AG09309 (cell line): ENCODE measurements around the gene LIPA.
A peak's percentile ranks its signal among the peaks of the same experiment; 100 is the strongest.
"Not testable (repeated sequence)": the region's sequence is repeated elsewhere in the genome, so short reads cannot be mapped to it uniquely, and the experiment has no call there.

Experiments used
- DNase-seq: peaks from one replicate; pipeline ENCODE4 v3.0.0-alpha.2; 2010; ENCODE audit warnings: low read depth
- H3K4me3 ChIP-seq: 2 replicates; pipeline ENCODE4 v1.5.1; 2011; ENCODE audit warnings: mild to moderate bottlenecking, low read depth, low read length, moderate library complexity; ENCODE audit not compliant: control insufficient read depth
- TF ChIP-seq, protein P1 (sequence below): IDR thresholded peaks from 2 replicates; pipeline ENCODE4 v1.5.1; 2011; ENCODE audit warnings: mild to moderate bottlenecking, low read depth, low read length, inconsistent platforms; ENCODE audit not compliant: insufficient read depth, control insufficient read depth; ENCODE audit errors: missing control alignments

LIPA gene

DNA sequence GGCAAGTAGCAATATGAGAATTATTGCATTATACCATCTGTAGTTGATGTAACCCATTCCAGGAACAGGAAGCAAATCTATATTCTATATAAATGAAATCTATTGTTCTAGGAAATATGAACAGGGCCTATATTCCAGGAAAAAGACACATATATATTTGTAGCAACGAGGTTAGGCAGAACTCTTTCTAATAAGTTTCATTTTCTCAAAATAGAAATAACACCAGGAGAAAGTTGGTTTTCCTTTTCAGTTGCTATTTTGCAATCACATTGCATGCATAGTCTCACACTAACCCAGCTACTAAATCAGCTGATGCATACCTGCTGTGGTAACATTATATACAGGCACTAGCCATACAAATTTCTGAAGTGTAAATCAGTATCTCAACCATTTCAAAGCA lies 44.0 kb upstream of the LIPA start:
- no peak for DNase-seq
- TF ChIP-seq, protein P1, sequence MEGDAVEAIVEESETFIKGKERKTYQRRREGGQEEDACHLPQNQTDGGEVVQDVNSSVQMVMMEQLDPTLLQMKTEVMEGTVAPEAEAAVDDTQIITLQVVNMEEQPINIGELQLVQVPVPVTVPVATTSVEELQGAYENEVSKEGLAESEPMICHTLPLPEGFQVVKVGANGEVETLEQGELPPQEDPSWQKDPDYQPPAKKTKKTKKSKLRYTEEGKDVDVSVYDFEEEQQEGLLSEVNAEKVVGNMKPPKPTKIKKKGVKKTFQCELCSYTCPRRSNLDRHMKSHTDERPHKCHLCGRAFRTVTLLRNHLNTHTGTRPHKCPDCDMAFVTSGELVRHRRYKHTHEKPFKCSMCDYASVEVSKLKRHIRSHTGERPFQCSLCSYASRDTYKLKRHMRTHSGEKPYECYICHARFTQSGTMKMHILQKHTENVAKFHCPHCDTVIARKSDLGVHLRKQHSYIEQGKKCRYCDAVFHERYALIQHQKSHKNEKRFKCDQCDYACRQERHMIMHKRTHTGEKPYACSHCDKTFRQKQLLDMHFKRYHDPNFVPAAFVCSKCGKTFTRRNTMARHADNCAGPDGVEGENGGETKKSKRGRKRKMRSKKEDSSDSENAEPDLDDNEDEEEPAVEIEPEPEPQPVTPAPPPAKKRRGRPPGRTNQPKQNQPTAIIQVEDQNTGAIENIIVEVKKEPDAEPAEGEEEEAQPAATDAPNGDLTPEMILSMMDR: no peak
- H3K4me3 ChIP-seq: no peak overlapping the region

DNA sequence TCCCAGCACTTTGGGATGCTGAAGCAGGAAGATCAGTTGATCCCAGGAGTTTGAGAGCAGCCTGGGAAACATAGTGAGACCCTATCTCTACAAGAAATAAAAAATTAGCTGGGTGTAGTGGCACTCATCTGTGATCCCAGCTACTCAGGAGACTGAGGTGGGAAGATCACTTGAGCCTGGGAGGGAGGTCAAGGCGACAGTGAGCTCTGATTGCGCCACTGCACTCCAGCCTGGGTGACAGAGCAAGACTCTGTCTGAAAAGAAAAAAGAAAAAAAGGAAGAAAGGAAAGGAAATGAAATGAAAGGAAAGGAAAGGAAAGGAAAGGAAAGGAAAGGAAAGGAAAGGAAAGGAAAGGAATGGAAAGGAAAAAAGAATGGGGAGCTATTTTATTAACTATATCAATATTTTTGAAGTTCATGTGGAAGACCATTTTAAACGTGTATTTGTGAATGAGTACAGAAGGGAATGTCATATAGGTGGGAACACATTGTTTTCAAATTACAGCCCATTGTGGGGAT lies 43.2 kb upstream of the LIPA start:
- H3K4me3 ChIP-seq: no peak overlapping the region
- DNase-seq: no peak
- TF ChIP-seq, protein P1: no peak

DNA sequence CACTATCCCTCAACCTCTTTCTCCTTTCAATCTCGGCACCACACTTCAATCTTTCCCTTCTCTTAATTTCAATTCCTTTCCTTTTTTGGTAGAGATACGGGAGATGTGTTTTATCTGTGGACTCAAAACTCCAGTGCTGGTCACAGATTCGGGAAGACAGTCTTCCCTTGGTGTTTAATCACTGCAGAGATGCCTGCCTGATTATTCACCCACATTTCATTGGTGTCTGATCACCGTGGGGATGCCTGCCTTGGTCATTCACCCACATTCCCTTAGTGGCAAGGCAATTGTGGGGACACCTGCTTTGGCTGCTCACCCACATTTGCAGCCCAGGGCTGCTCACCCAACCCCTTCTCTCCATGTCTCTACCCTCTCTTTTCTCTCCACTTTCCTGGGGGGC lies 33.7 kb upstream of the LIPA start:
- H3K4me3 ChIP-seq, DNase-seq: not testable (repeated sequence)

DNA sequence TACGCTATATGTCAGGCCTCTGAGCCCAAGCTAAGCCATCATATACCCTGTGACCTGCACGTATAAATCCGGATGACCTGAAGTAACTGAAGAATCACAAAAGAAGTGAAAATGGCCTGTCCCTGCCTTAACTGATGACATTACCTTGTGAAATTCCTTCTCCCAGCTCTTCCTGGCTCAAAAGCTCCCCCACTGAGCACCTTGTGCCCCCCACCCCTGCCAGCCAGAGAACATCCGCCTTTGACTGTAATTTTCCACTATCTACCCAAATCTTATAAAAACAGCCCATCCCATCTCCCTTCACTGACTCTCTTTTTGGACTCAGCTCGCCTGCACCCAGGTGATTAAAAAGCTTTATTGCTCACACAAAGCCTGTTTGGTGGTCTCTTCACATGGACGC lies 33.1 kb upstream of the LIPA start:
- H3K4me3 ChIP-seq, DNase-seq: not testable (repeated sequence)

DNA sequence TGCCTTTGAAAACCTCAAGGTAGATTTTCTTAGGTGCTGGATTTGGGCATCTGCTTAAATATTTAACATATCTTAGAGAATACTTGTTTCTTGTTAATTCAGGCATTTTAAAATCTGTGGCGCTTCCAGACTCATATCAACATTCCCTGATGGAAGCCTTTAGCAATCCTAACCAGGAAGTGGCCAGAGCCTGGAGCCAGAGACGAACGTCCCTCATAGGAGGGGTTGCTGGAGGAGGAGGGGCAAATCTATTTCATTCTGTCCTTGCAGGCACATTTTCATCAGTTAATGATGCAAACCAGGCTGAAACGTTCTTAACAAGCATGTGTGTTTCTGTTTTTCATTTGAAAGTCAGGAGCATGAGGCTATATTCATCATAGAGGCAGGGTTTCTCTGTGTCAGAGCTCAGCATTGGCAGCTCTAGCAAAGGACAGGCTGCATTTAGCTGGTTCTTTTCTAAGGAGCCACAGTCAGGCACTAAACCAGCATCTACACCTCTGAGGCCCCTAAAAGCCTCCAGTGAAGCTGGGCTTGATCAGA lies 32.4 kb upstream of the LIPA start:
- DNase-seq: peak; percentile 83
- TF ChIP-seq, protein P1: no peak

DNA sequence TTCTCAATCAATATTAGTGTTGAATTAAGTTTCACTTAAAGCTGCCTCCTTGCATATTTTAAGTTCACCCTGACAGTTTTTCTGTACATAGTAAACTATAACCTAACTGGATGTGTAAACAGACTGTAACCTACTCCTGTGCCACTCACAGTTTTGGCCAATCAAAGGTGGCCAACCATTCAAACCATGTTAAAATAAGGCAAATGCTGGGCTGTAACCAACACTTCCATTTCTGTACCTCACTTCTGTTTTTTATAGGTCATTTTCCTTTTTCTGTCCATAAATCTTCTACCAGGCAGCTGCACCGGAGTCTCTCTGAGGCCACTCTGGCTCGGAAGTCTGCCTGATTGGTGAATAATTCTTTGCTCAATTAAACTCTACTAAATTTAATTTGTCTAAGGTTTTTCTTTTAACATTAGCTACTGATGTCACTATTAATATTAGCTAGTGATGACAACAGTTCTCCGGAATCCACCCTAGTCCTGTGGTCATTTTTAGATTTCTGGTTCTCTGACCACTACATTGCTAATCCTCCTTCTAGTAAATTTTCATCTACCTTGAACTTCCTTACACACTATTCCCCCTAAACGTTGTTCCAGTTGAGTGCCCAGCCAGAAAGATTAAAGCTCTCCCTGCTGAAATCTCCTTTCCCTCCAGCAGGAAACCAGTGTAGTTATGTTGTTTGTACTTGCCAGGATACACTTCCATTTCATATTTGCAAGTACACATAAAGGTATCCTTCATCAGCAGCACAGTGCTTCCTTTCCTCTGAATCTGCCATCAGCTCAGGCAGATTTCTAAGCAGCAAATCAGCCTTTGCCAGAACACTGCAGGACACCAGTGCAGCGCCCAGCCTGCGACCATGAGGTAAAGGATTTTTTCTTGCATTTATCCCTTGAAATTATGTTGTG lies 31.7 kb upstream of the LIPA start:
- no peak overlapping the region for H3K4me3 ChIP-seq
- DNase-seq: no peak
- TF ChIP-seq, protein P1: no peak

More for the DNA sequence above, 32.4 kb upstream of the LIPA start:
- no peak overlapping the region for H3K4me3 ChIP-seq

DNA sequence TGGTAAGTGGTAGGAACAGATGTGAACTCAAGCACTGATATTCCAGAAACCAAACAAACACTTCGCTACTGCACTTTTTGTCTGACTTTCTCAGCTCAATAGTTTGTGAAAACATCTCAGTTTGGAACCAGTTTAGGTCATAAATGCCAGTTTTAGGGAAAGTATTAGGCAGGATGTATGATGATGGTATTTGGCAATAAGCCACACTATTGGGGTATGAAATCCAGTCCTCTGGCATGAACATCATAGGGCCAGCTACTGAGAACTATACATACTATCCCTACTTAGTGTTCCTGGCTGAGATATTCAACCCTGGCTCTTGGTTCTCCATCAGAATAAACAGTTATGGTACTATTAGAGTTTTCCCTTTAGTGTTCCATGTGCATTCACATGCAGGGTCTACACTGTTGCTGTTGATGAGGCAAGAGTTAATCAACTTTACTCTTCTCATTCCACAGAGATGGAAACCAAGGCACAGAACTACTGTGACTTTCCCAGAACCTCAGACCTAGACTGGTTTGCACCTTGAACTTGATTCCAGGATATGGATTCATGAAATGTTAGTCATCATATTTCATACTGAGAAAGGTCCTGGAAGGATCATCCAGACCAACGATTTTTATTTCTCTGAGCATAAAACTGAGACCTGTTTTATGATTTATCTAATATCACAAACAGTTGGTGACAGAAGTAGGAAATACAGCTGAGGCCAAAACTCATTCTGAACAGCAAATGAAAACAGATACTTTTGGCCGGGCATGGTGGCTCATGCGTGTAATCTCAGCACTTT lies 30.2 kb upstream of the LIPA start:
- TF ChIP-seq, protein P1: no peak
- no peak for DNase-seq
- H3K4me3 ChIP-seq: no peak overlapping the region
